ENCODE measurements around the gene SFPQ.
"Not testable (repeated sequence)": the region's sequence is repeated elsewhere in the genome, so short reads cannot be mapped to it uniquely, and the experiment has no call there.

Gene SFPQ

DNA sequence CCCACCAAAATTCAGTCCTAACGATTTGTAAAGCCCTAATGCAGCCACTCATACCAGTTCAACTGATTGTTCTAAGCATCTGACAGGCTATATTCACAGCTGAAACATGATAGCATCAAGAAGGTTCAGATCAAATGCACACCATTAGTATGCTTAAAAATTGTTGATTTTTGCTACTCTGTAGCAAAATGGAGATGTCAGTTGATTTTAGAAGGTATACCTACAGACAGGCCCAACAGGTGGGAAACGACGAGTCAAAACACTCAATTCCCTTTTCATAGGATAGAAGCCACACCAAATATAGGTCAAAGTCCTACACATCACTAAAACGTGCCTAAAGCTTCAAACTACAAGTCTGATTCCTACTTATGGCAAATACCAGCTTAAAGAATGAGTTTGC lies 6.7 kb downstream of the SFPQ start:
- no peak for DNase-seq

- no peak for DNase-seq
Measured at GRCh38 chr1:35185200-35185599, 7.7 kb downstream of the SFPQ start.

DNA sequence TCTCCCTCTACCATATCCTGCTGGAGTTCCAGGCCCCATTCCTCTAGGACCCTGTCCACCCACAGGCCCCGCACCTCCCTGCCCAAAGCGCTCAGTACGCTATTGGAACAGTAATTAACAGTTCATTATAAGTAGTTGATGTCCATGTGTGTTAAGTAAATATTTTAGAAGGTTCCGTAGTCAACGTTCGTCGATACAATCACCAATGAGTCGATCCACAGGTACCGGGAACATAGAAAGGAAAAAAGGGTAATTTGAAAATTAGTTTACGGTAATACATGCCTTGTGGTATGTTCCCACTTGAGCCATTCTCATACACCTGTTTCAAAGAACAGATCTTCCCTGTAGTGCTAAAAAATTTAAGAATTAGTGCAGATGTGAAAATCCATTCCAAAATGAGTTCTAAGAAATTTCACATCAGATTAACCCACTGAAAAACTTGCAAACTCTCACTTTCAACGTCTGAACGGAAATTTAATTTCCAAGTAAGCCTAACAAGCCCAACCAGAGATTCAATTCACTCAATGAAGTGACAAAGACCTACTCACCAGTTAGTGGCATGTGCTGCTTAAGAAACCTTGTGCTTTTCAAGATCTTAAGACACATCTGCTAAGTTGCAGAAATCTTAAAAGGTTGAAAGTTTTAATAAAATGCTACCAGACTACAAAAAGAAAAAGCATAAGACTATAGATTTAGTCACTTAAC lies 8.3 kb downstream of the SFPQ start:
- no peak for DNase-seq

- DNase-seq: no peak
Measured at GRCh38 chr1:35181790-35182455, 11.0 kb downstream of the SFPQ start.

- DNase-seq: no peak
Measured at GRCh38 chr1:35180776-35181374, 12.1 kb downstream of the SFPQ start.

GRCh38 chr1:35179908-35180307 lies 13.0 kb downstream of the SFPQ start:
- DNase-seq: no peak

DNA sequence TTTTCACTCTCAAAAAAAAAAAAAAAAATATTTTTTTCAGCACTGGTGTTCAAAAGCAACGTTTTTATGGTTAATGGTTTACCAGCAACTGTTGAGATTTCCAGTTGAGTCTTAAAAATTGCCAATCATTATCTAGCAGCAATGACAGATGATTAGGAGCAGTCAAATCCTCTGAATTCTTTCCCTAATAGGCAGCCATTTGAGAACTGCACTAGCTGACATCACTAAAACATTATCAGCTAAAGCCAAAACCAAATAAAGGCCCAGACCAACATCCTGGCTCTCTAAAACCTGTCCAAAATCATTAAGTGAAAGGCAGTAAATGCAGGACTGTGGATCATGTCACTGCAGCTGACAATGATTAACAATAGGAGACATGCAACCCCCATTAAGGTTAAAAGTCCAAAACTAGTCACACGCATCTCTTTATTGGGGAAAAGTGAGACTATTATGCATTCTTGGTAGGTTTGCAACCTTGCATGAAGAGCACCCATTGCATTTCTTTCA lies 14.0 kb downstream of the SFPQ start:
- DNase-seq: no peak

DNA sequence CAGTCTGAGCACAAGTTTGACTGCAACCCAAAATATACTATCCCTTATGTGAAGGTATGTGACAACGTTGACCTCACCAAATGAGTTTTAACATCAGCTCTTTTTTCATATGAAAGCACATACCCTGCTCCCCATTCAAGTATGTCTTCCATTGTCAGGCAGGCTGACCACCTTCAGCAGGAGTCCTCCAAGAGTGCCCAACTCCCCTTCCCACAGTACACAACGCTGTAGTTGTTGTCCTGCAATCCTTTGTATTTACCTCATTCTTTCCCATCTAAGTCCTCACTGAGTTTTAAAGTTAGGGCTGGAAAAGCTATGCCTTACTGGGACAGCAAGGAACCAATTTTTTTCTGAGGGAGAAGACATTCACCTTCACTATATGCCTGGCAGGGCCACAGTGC lies 14.7 kb downstream of the SFPQ start:
- DNase-seq: no peak

- DNase-seq: no peak
Measured at GRCh38 chr1:35177237-35177786, 15.6 kb downstream of the SFPQ start.

- DNase-seq: no peak
Measured at GRCh38 chr1:35175602-35176001, 17.3 kb downstream of the SFPQ start.

- no peak for DNase-seq
Measured at GRCh38 chr1:35175098-35175576, 17.8 kb downstream of the SFPQ start.

- DNase-seq: peak; percentile 23
Measured at GRCh38 chr1:35173909-35174540, 18.9 kb downstream of the SFPQ start.

GRCh38 chr1:35173491-35173890 lies 19.5 kb downstream of the SFPQ start:
- no peak for DNase-seq

- DNase-seq: no peak
Measured at GRCh38 chr1:35172022-35172421, 20.9 kb downstream of the SFPQ start.

GRCh38 chr1:35171579-35171978 lies 21.4 kb downstream of the SFPQ start:
- DNase-seq: no peak

DNA sequence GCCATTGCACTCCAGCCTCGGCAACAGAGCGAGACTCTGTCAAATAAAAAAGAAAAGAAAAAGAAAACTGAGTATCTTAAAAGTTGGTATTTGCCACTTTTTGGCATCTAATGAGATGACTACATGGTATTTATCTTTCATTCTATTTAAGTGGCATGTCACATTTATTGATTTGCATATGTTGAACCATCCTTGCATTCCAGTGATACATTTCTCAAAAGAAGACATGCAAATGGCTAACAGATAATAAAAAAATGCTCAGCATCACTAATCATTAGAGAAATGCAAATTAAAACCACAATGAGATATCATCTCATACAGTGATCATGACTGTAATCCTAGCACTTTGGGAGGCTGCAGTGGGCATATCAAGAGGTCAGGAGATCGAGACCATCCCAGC lies 28.1 kb downstream of the SFPQ start:
- DNase-seq: no peak

GRCh38 chr1:35151220-35151619 lies 41.7 kb downstream of the SFPQ start:
- no peak for DNase-seq

- DNase-seq: not testable (repeated sequence)
Measured at GRCh38 chr1:35145892-35146549, 46.9 kb downstream of the SFPQ start.

DNA sequence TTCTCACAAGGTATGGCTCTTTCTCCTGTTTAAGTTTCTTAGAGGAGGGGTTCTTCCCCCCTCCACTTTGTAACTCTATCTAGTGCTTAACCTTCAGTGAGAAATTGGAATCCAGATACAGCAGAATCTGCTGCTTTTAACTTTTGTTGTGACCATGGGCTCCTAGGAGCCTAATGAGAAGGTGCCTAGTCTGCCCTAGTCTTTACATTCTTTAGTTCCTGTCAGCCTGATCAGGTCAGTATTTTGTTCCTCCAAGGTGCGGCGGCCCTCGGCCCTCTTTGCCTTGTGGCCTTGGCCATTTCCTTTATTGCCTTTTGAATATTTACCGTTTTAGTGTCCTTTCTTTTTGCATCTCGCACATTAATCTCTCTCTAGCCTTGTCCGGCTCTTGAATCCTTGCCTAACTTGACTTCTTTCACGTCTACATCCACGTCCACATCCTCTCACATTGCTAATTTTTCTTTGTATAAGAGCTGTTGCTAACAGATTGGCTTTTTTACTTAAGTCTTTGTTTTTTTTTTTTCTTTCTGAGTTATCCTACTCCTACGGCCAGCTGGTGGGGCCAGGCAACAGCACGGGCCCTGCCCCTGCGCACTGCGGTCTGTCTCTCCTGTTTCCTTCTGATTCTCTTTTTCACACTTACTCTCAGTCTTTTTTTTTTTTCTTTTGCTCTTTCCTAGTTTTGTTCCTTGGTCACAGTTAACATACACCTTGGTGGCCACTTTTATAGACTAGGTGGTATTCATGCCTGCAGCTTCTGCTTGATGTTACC lies 49.0 kb downstream of the SFPQ start:
- DNase-seq: no peak

DNA sequence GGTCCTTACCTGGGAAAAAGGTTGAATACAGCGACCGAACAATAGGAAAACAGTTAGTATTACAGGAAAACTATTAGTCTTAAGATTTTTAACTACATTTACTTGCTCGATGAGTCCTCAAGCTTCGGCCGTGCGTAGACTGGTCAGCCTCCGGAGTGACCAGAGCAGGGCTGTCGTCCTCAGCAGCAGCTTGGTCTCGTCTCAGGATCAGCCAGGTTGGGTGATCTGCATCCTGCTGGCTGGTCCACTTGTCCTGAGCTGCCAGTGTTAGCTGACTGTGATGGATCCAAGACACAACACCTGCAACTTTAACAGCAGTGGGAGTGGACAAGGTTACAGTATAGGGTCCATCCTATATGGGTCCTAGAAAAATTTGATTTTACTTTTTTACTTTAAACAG lies 50.2 kb downstream of the SFPQ start:
- not testable (repeated sequence) for DNase-seq

DNA sequence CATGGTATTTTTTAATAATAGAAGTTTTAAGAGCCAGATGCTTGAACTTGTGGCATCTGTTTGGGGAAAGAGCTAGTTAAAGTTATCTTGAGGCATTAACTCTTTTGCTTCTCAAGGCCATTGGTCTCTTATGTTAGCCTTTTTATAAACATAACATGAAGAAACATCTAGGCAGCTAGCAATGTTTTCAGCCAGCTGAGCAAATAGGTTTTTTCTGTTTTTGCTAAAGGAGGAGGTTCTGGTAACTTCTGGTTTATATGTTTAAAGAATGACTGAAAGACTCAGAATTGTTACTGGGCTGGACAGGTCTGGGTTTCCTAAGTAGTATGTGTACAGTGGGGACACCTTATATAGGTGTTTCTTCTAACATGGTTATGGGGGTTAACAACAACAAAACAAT lies 50.7 kb downstream of the SFPQ start:
- not testable (repeated sequence) for DNase-seq

DNA sequence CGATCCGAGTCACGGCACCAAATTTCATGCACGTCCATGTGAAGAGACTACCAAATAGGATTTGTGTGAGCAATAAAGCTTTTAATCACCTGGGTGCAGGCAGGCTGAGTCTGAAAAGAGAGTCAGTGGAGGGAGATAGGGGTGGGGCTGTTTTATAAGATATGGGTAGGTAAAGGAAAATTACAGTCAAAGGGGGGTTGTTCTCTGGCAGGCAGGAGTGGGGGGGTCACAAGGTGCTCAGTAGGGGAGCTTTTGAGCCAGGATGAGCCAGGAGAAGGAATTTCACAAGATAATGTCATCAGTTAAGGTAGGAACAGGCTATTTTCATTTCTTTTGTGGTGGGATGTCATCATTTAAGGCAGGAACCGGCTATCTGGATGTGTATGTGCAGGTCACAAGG lies 55.4 kb downstream of the SFPQ start:
- not testable (repeated sequence) for DNase-seq
